ENCODE measurements around the gene FOXN3.

The FOXN3 gene

DNA sequence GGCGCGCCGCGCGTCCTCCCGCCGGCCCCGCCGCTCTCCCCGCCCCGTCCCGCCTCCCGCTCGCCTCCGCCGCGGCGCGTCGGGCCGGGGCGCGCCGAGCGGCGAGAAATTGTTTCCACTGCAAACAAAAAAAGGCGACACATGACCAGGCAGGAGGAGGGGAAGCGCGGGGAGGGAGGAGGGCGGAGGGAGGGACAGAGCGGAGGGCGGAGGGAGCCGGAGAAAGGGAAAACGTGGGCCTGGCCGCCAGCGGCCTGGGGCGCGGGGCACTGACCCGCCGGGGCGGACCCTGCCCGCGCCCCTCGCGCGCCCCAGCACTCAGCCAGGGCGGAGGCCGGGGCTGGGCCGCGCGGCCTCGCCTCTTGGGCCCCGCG, at the start of gene FOXN3:
TSS of gene FOXN3 (minus strand) at position 143 of the 374 bp plus-strand sequence. CDS start 4,757 bp downstream, outside the sequence.
- FAIRE-seq (no peak), DNase-seq (ENCODE audit: insufficient read length, low spot score) (peak; percentile 77)
- TF ChIP-seq, protein P1, sequence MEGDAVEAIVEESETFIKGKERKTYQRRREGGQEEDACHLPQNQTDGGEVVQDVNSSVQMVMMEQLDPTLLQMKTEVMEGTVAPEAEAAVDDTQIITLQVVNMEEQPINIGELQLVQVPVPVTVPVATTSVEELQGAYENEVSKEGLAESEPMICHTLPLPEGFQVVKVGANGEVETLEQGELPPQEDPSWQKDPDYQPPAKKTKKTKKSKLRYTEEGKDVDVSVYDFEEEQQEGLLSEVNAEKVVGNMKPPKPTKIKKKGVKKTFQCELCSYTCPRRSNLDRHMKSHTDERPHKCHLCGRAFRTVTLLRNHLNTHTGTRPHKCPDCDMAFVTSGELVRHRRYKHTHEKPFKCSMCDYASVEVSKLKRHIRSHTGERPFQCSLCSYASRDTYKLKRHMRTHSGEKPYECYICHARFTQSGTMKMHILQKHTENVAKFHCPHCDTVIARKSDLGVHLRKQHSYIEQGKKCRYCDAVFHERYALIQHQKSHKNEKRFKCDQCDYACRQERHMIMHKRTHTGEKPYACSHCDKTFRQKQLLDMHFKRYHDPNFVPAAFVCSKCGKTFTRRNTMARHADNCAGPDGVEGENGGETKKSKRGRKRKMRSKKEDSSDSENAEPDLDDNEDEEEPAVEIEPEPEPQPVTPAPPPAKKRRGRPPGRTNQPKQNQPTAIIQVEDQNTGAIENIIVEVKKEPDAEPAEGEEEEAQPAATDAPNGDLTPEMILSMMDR (IDR thresholded peaks at IDR 0.05; ENCODE audit: insufficient read depth, missing control alignments): no peak

GRCh38 chr14:89466484-89466883, 49.5 kb upstream of the FOXN3 start:
- DNase-seq (ENCODE audit: insufficient read length, low spot score) (no peak), FAIRE-seq (no peak)
- TF ChIP-seq, protein P1 (IDR thresholded peaks at IDR 0.05; ENCODE audit: insufficient read depth, missing control alignments): no peak

GRCh38 chr14:89465876-89466275, 48.8 kb upstream of the FOXN3 start:
- no peak for DNase-seq (ENCODE audit: insufficient read length, low spot score)
- TF ChIP-seq, protein P1 (IDR thresholded peaks at IDR 0.05; ENCODE audit: insufficient read depth, missing control alignments): no peak
- FAIRE-seq: no peak

DNA sequence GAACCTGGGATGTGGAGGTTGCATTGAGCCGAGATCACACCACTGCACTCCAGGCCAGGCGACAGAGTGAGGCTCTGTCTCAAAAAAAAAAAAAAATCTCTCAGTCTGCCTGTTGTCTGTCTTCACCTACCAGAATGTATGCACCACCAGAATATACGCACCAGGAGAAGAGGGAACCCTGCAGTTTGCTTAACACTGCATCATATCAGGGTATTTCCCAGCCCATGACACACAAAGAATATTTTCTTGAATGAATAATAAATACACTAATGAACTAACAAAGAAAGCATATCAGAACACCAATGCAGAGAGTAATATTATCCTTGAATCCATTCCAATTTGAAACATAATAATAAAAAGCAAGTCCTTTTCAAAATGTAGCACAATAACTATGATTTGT, 44.2 kb upstream of the FOXN3 start:
- FAIRE-seq (no peak), DNase-seq (ENCODE audit: insufficient read length, low spot score) (no peak)
- TF ChIP-seq, protein P1 (IDR thresholded peaks at IDR 0.05; ENCODE audit: insufficient read depth, missing control alignments): no peak

GRCh38 chr14:89458713-89459420, 41.8 kb upstream of the FOXN3 start:
- no peak for FAIRE-seq
- DNase-seq (ENCODE audit: insufficient read length, low spot score): no peak
- TF ChIP-seq, protein P1 (IDR thresholded peaks at IDR 0.05; ENCODE audit: insufficient read depth, missing control alignments): no peak

GRCh38 chr14:89457007-89457406, 40.0 kb upstream of the FOXN3 start:
- no peak for FAIRE-seq
- TF ChIP-seq, protein P1 (IDR thresholded peaks at IDR 0.05; ENCODE audit: insufficient read depth, missing control alignments): no peak

DNA sequence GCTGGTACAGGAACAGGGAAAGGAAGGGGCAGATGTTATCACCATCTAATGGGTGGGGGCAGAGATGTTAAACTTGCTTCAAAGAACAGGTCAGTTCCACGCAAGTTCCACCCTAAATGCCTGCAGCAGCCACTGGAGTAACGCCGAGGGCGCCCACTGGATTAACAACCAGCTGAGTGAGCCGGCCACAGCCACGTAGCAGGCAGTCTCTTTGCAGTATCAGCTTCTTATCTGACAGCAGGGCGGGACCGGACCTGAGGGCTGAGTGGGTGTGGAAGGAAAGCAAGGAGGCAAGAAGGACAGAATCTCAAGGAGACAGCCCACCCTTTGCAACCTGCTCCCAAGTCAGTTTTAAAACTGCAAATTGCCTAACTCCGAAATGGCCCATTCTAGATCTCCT, 38.4 kb upstream of the FOXN3 start:
- TF ChIP-seq, protein P1 (IDR thresholded peaks at IDR 0.05; ENCODE audit: insufficient read depth, missing control alignments): no peak
- FAIRE-seq (no peak), DNase-seq (ENCODE audit: insufficient read length, low spot score) (no peak)

More at GRCh38 chr14:89457007-89457406, 40.0 kb upstream of the FOXN3 start:
- no peak for DNase-seq (ENCODE audit: insufficient read length, low spot score)

Measured in D721Med (cell line).